GM12892 (cell line): ENCODE measurements around the gene UNC45A.

ENCODE experiments used
- POLR2A ChIP-seq: IDR thresholded peaks from 2 replicates; pipeline ENCODE4 v1.6.1; 2011; ENCODE audit warnings: low read depth, low read length, control low read depth
- POLR2AphosphoS5 ChIP-seq: IDR thresholded peaks from 2 replicates; pipeline ENCODE4 v1.6.1; 2011; ENCODE audit warnings: low read depth, low read length, control low read depth

GRCh38 chr15:90966262-90966661 lies 31.2 kb downstream of the UNC45A start:
- TF ChIP-seq POLR2A (no peak), POLR2AphosphoS5 (no peak)
